Measurements from ENCODE around the gene PTRH2.
"Not testable (repeated sequence)": the region's sequence is repeated elsewhere in the genome, so short reads cannot be mapped to it uniquely, and the experiment has no call there.

The PTRH2 gene

DNA sequence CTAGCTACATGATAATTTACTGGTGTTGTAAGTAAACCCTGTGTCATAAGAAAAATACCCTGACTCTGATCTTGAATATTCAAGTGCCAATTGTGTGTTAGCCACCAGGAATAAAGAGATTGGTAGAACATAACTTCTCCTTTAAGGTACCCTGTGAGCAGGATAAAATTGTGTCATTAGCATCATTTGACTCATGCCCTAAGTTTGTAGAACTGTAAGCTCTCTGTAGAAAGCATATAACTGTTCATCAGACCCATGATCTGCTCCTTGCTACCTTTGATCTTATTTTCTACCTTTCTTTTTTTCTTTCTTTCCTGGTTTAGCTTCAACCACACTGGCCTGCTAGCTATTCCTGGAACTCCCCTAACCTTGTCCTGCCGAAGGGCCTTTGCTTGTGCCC lies 35.8 kb downstream of the PTRH2 start:
- peaks cover 47% of the 10 kb centered on the region for H3K4me1 ChIP-seq (ENCODE audit: control insufficient read depth, insufficient read depth, low read length, unreplicated experiment)
- H3K36me3 ChIP-seq (ENCODE audit: insufficient read depth, low read length) = peaks cover 50% of the 10 kb centered on the region
- no peaks in the 10 kb centered on the region for H3K27me3 ChIP-seq (ENCODE audit: insufficient read depth, low read length)
- H3K27ac ChIP-seq (ENCODE audit: low read depth, low read length) = no peak overlapping the region
- peaks cover 59% of the 10 kb centered on the region for H3K79me2 ChIP-seq (ENCODE audit: control insufficient read depth, insufficient read depth, low read length, unreplicated experiment)
- no peak overlapping the region for H2AFZ ChIP-seq (ENCODE audit: low read length, unreplicated experiment)
- no peak overlapping the region for H3K4me3 ChIP-seq (ENCODE audit: low read depth, low read length)

GRCh38 chr17:59669944-59670343 lies 37.3 kb downstream of the PTRH2 start:
- peaks cover 58% of the 10 kb centered on the region for H3K4me1 ChIP-seq (ENCODE audit: control insufficient read depth, insufficient read depth, low read length, unreplicated experiment)
- peak overlapping the region; percentile 64; the same call in 1 of the 2 replicates for H3K27ac ChIP-seq (ENCODE audit: low read depth, low read length)
- H2AFZ ChIP-seq (ENCODE audit: low read length, unreplicated experiment) = no peak overlapping the region
- peaks cover 48% of the 10 kb centered on the region for H3K36me3 ChIP-seq (ENCODE audit: insufficient read depth, low read length)
- no peak overlapping the region for H3K4me3 ChIP-seq (ENCODE audit: low read depth, low read length)
- peaks cover 51% of the 10 kb centered on the region for H3K79me2 ChIP-seq (ENCODE audit: control insufficient read depth, insufficient read depth, low read length, unreplicated experiment)
- H3K27me3 ChIP-seq (ENCODE audit: insufficient read depth, low read length) = no peaks in the 10 kb centered on the region

- H3K4me1 ChIP-seq (ENCODE audit: control insufficient read depth, insufficient read depth, low read length, unreplicated experiment) = peaks cover 63% of the 10 kb centered on the region
- peak overlapping the region; percentile 64 for H3K27ac ChIP-seq (ENCODE audit: low read depth, low read length)
- H3K79me2 ChIP-seq (ENCODE audit: control insufficient read depth, insufficient read depth, low read length, unreplicated experiment) = peaks cover 51% of the 10 kb centered on the region
- H3K36me3 ChIP-seq (ENCODE audit: insufficient read depth, low read length) = peaks cover 48% of the 10 kb centered on the region
- H3K27me3 ChIP-seq (ENCODE audit: insufficient read depth, low read length) = no peaks in the 10 kb centered on the region
- H2AFZ ChIP-seq (ENCODE audit: low read length, unreplicated experiment) = no peak overlapping the region
- peak overlapping the region; percentile 41; the same call in 1 of the 2 replicates for H3K4me3 ChIP-seq (ENCODE audit: low read depth, low read length)
Measured at GRCh38 chr17:59669411-59669810, 37.8 kb downstream of the PTRH2 start.

DNA sequence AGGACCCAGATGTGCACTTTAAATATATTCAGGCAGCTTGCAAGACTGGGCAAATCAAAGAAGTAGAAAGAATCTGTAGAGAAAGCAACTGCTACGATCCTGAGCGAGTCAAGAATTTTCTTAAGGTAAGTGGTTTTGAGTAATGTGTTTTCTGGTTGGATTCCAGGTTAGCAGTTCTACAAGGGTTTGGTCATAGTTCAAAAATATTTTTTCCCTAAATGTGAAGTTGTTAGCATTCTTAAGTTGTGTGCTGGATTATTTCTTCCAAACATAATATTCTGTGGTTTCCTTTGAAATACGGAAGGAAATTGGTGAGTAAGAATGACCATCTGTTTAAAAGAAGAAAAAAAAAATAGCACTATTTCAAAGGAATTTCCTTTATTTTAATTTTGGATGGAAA lies 38.4 kb downstream of the PTRH2 start:
- no peak overlapping the region for H2AFZ ChIP-seq (ENCODE audit: low read length, unreplicated experiment)
- H3K27me3 ChIP-seq (ENCODE audit: insufficient read depth, low read length) = no peaks in the 10 kb centered on the region
- H3K4me1 ChIP-seq (ENCODE audit: control insufficient read depth, insufficient read depth, low read length, unreplicated experiment) = peaks cover 68% of the 10 kb centered on the region
- H3K4me3 ChIP-seq (ENCODE audit: low read depth, low read length) = peak overlapping the region; percentile 41; the same call in 1 of the 2 replicates
- H3K79me2 ChIP-seq (ENCODE audit: control insufficient read depth, insufficient read depth, low read length, unreplicated experiment) = peaks cover 48% of the 10 kb centered on the region
- peak overlapping the region; percentile 64 for H3K27ac ChIP-seq (ENCODE audit: low read depth, low read length)
- H3K36me3 ChIP-seq (ENCODE audit: insufficient read depth, low read length) = peaks cover 46% of the 10 kb centered on the region

DNA sequence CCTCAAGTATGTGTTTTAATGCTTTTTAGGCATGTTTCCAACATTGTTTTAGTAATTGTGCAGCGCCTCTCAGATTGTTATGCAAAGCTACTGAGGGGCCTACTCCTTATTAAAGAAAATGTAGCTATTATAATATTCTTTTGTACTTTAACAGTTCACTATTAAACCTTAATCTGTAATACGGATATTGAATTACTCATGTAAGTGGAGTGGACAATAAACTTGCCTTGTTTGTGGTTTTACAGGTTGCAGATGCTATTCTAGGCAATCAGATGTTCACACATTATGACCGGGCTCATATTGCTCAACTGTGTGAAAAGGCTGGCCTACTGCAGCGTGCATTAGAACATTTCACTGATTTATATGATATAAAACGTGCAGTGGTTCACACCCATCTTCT lies 41.0 kb downstream of the PTRH2 start:
- Histone ChIP-seq H3K27me3 (ENCODE audit: insufficient read depth, low read length) (no peaks in the 10 kb centered on the region), H3K27ac (ENCODE audit: low read depth, low read length) (no peak overlapping the region), H3K4me3 (ENCODE audit: low read depth, low read length) (no peak overlapping the region), H3K36me3 (ENCODE audit: insufficient read depth, low read length) (peaks cover 56% of the 10 kb centered on the region), H3K4me1 (ENCODE audit: control insufficient read depth, insufficient read depth, low read length, unreplicated experiment) (peaks cover 77% of the 10 kb centered on the region), H2AFZ (ENCODE audit: low read length, unreplicated experiment) (no peak overlapping the region), H3K79me2 (ENCODE audit: control insufficient read depth, insufficient read depth, low read length, unreplicated experiment) (peaks cover 50% of the 10 kb centered on the region)

GRCh38 chr17:59656624-59657023 lies 50.6 kb downstream of the PTRH2 start:
- H3K27me3 ChIP-seq (ENCODE audit: insufficient read depth, low read length); H2AFZ ChIP-seq (ENCODE audit: low read length, unreplicated experiment); H3K4me3 ChIP-seq (ENCODE audit: low read depth, low read length): not testable (repeated sequence)
- Histone ChIP-seq H3K27ac (ENCODE audit: low read depth, low read length) (peak overlapping the region; percentile 68), H3K4me1 (ENCODE audit: control insufficient read depth, insufficient read depth, low read length, unreplicated experiment) (peaks cover 28% of the 10 kb centered on the region), H3K79me2 (ENCODE audit: control insufficient read depth, insufficient read depth, low read length, unreplicated experiment) (peaks cover 53% of the 10 kb centered on the region), H3K36me3 (ENCODE audit: insufficient read depth, low read length) (peaks cover 52% of the 10 kb centered on the region)

DNA sequence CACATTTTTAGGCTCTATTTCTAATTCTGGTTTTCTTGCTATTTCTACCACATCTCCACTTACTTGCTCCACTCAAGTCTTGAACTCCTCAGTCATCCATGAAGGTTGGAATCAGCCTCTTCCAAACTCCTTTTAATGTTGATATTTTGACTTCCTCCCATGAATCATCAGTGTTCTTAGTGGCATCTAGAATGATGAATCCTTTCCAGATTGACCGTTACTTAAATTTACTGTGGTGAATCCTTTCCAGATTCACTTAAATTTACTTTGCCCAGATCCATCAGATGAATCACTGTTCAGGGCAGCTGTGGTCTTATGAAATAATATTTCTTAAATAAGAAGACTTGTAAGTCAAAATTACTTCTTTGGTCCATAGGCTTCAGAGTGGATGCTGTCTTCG lies 55.1 kb downstream of the PTRH2 start:
- Histone ChIP-seq H2AFZ (ENCODE audit: low read length, unreplicated experiment) (no peak overlapping the region), H3K79me2 (ENCODE audit: control insufficient read depth, insufficient read depth, low read length, unreplicated experiment) (peaks cover 63% of the 10 kb centered on the region), H3K4me1 (ENCODE audit: control insufficient read depth, insufficient read depth, low read length, unreplicated experiment) (peaks cover 55% of the 10 kb centered on the region), H3K27me3 (ENCODE audit: insufficient read depth, low read length) (no peaks in the 10 kb centered on the region), H3K27ac (ENCODE audit: low read depth, low read length) (peak overlapping the region; percentile 69), H3K4me3 (ENCODE audit: low read depth, low read length) (no peak overlapping the region), H3K36me3 (ENCODE audit: insufficient read depth, low read length) (peaks cover 63% of the 10 kb centered on the region)

- no peaks in the 10 kb centered on the region for H3K27me3 ChIP-seq (ENCODE audit: insufficient read depth, low read length)
- H3K36me3 ChIP-seq (ENCODE audit: insufficient read depth, low read length) = peaks cover 64% of the 10 kb centered on the region
- no peak overlapping the region for H2AFZ ChIP-seq (ENCODE audit: low read length, unreplicated experiment)
- H3K4me1 ChIP-seq (ENCODE audit: control insufficient read depth, insufficient read depth, low read length, unreplicated experiment) = peaks cover 50% of the 10 kb centered on the region
- peaks cover 68% of the 10 kb centered on the region for H3K79me2 ChIP-seq (ENCODE audit: control insufficient read depth, insufficient read depth, low read length, unreplicated experiment)
- H3K4me3 ChIP-seq (ENCODE audit: low read depth, low read length) = no peak overlapping the region
- H3K27ac ChIP-seq (ENCODE audit: low read depth, low read length) = peak overlapping the region; percentile 69
Measured at GRCh38 chr17:59651346-59651745, 55.9 kb downstream of the PTRH2 start.

DNA sequence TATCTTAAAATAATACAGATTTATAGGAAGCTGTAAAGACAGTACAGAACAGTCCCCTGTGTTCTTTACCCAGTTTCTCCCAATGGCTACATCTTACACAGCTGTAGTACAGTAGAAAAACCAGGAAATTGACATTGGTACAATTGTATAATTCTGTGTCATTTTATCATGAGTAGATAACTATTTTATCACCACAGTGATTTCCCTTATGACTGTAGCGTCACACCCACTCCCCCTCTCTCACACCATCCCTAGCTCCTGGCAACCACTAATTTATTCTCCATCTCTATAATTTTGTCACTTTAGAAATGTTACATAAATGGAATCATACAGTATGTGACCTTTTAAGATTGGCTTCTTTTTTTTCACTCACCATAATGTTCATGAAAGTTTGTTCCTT lies 56.6 kb downstream of the PTRH2 start:
- peak overlapping the region; percentile 69 for H3K27ac ChIP-seq (ENCODE audit: low read depth, low read length)
- peaks cover 73% of the 10 kb centered on the region for H3K79me2 ChIP-seq (ENCODE audit: control insufficient read depth, insufficient read depth, low read length, unreplicated experiment)
- H3K36me3 ChIP-seq (ENCODE audit: insufficient read depth, low read length) = peaks cover 68% of the 10 kb centered on the region
- no peaks in the 10 kb centered on the region for H3K27me3 ChIP-seq (ENCODE audit: insufficient read depth, low read length)
- peaks cover 44% of the 10 kb centered on the region for H3K4me1 ChIP-seq (ENCODE audit: control insufficient read depth, insufficient read depth, low read length, unreplicated experiment)
- no peak overlapping the region for H3K4me3 ChIP-seq (ENCODE audit: low read depth, low read length)
- no peak overlapping the region for H2AFZ ChIP-seq (ENCODE audit: low read length, unreplicated experiment)

DNA sequence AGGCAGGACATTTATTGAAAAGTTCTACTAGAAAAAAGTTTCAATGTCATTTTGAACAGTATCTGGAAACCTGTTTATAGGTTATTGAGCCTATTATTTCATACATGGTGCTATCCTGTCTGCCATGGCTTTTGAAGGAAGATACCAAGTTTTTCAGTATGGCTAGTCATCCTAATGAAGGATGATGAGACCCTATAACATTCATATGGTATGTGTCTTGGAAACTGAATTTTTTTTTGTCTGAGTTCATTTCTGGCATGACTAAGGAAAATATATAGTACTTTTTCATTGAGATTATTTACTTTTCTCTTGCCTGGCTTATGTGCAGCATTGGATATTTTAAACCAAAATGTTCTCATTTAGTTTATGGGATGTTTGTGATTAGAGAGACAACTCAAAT lies 57.3 kb downstream of the PTRH2 start:
- Histone ChIP-seq H3K27me3 (ENCODE audit: insufficient read depth, low read length) (no peaks in the 10 kb centered on the region), H2AFZ (ENCODE audit: low read length, unreplicated experiment) (no peak overlapping the region), H3K27ac (ENCODE audit: low read depth, low read length) (peak overlapping the region; percentile 52), H3K36me3 (ENCODE audit: insufficient read depth, low read length) (peaks cover 68% of the 10 kb centered on the region), H3K79me2 (ENCODE audit: control insufficient read depth, insufficient read depth, low read length, unreplicated experiment) (peaks cover 73% of the 10 kb centered on the region), H3K4me3 (ENCODE audit: low read depth, low read length) (no peak overlapping the region), H3K4me1 (ENCODE audit: control insufficient read depth, insufficient read depth, low read length, unreplicated experiment) (peaks cover 39% of the 10 kb centered on the region)
